ENCODE measurements around the gene SMC1B. TPM values are rescaled to one million over a fixed set of nuclear protein-coding genes. Genes with fewer than 3 reads are reported as not detected.

Gene SMC1B, protein sequence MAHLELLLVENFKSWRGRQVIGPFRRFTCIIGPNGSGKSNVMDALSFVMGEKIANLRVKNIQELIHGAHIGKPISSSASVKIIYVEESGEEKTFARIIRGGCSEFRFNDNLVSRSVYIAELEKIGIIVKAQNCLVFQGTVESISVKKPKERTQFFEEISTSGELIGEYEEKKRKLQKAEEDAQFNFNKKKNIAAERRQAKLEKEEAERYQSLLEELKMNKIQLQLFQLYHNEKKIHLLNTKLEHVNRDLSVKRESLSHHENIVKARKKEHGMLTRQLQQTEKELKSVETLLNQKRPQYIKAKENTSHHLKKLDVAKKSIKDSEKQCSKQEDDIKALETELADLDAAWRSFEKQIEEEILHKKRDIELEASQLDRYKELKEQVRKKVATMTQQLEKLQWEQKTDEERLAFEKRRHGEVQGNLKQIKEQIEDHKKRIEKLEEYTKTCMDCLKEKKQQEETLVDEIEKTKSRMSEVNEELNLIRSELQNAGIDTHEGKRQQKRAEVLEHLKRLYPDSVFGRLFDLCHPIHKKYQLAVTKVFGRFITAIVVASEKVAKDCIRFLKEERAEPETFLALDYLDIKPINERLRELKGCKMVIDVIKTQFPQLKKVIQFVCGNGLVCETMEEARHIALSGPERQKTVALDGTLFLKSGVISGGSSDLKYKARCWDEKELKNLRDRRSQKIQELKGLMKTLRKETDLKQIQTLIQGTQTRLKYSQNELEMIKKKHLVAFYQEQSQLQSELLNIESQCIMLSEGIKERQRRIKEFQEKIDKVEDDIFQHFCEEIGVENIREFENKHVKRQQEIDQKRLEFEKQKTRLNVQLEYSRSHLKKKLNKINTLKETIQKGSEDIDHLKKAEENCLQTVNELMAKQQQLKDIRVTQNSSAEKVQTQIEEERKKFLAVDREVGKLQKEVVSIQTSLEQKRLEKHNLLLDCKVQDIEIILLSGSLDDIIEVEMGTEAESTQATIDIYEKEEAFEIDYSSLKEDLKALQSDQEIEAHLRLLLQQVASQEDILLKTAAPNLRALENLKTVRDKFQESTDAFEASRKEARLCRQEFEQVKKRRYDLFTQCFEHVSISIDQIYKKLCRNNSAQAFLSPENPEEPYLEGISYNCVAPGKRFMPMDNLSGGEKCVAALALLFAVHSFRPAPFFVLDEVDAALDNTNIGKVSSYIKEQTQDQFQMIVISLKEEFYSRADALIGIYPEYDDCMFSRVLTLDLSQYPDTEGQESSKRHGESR
- total RNA-seq = 0.07 TPM in 1 of 3 replicates, not detected in the others

DNA sequence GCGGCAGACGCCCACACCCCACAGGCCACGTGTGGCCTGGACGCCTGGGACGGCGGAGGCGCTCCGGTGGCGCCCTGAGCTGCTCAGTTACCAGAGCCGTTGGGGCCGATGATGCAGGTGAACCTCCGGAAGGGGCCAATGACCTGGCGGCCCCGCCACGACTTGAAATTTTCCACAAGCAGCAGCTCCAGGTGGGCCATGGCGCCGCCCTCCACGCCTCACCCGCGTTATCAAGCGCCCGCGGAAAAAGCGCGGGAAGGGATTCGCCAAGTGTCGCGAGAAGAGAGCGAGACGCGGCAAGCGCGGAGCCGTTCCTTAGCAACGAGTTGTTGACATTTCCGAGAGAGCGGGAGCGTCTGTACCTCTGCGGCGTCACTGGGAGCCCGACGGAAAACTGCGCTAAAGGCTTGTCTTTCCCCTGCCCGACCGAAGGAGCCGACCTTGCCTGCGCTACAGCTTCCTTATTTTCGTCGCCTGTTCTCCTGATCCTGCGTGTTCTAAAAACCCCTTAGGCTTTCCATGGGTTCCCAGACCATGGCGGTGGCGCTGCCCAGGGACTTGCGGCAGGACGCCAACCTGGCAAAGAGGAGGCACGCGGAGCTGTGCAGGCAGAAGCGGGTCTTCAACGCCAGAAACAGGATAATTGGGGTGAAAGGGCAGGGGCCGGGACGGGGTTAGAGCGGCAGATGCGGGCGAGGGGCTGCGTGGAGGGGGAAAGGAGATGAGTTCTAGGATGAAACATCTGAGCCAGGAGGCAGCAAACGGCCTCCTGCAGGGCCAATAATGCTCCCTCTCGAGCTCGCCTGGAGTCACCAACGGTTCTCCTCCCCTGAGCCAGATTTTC lies at the start of gene SMC1B, which contains the start of gene RIBC2:
Gene SMC1B (minus strand): TSS at position 232 of the 844 bp plus-strand sequence. CDS start 32 bp downstream, at position 200.
Gene RIBC2 (plus strand): TSS at position 326 of the 844 bp plus-strand sequence. CDS start 194 bp downstream, at position 520.
- peak in 1 of 2 experiments; percentile 71 for DNase-seq (ENCODE audit: low spot score in 2 of 2, unreplicated experiment in 2 of 2)
- TF ChIP-seq, protein P1, sequence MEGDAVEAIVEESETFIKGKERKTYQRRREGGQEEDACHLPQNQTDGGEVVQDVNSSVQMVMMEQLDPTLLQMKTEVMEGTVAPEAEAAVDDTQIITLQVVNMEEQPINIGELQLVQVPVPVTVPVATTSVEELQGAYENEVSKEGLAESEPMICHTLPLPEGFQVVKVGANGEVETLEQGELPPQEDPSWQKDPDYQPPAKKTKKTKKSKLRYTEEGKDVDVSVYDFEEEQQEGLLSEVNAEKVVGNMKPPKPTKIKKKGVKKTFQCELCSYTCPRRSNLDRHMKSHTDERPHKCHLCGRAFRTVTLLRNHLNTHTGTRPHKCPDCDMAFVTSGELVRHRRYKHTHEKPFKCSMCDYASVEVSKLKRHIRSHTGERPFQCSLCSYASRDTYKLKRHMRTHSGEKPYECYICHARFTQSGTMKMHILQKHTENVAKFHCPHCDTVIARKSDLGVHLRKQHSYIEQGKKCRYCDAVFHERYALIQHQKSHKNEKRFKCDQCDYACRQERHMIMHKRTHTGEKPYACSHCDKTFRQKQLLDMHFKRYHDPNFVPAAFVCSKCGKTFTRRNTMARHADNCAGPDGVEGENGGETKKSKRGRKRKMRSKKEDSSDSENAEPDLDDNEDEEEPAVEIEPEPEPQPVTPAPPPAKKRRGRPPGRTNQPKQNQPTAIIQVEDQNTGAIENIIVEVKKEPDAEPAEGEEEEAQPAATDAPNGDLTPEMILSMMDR (IDR thresholded peaks at IDR 0.05; ENCODE audit: unreplicated experiment) = no peak
- peak within 1 kb of the TSS; percentile 85 for H3K27ac Mint-ChIP-seq
- H3K36me3 Mint-ChIP-seq = peaks cover 10% of the 10 kb centered on the region
- H3K4me3 Mint-ChIP-seq = peak within 1 kb of the TSS; percentile 64
- H3K9me3 Mint-ChIP-seq = peaks cover 2% of the 10 kb centered on the region
- no peaks in the 10 kb centered on the region for H3K27me3 Mint-ChIP-seq (ENCODE audit: low read depth)
- peaks cover 4% of the 10 kb centered on the region for H3K4me1 Mint-ChIP-seq

DNA sequence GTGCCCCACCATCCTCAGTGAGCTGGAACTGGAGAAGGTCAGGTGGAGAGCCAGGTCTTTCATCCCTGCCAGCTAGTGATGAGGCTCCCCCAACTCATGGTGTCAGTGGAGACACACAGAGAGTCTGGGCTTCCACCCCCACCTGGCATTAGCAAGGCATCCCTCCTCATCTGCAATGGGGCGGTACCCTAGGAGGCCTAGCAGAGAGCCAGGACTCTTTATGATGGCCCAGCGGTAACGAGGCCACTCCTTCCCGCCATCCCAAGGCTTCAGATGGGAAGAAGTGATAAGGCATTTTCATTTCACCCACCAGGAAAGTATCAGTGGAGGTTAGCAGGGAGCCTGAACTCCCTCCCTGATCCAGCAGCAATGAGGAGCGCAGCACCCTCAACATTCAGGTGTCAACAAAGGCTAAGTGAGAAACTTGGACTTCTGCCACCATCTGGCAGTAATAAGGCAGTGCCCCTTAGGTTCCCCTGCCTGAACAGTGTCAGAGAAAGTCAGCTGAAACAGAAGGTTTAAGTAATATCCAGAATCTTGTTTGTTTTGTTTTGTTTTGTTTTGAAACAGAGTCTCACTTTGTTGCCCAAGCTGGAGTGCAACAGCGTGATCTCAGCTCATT lies 48.7 kb upstream of the SMC1B start:
- peaks cover 21% of the 10 kb centered on the region for H3K9me3 Mint-ChIP-seq
- TF ChIP-seq, protein P1 (IDR thresholded peaks at IDR 0.05; ENCODE audit: unreplicated experiment) = no peak
- DNase-seq (ENCODE audit: low spot score in 2 of 2, unreplicated experiment in 2 of 2) = no peak
- H3K27me3 Mint-ChIP-seq (ENCODE audit: low read depth) = no peaks in the 10 kb centered on the region
- H3K27ac Mint-ChIP-seq = no peak overlapping the region
- H3K4me3 Mint-ChIP-seq = no peak overlapping the region
- peaks cover 9% of the 10 kb centered on the region for H3K4me1 Mint-ChIP-seq
- peaks cover 4% of the 10 kb centered on the region for H3K36me3 Mint-ChIP-seq

- peak overlapping the region; percentile 47 for H3K27ac Mint-ChIP-seq
- H3K27me3 Mint-ChIP-seq (ENCODE audit: low read depth) = no peaks in the 10 kb centered on the region
- H3K4me1 Mint-ChIP-seq = peaks cover 12% of the 10 kb centered on the region
- H3K9me3 Mint-ChIP-seq = peaks cover 11% of the 10 kb centered on the region
- TF ChIP-seq, protein P1 (IDR thresholded peaks at IDR 0.05; ENCODE audit: unreplicated experiment) = no peak
- peak in 1 of 2 experiments; percentile 50 for DNase-seq (ENCODE audit: low spot score in 2 of 2, unreplicated experiment in 2 of 2)
- peaks cover 1% of the 10 kb centered on the region for H3K36me3 Mint-ChIP-seq
- no peak overlapping the region for H3K4me3 Mint-ChIP-seq
Observed at GRCh38 chr22:45460288-45461109, 47.1 kb upstream of the SMC1B start.

DNA sequence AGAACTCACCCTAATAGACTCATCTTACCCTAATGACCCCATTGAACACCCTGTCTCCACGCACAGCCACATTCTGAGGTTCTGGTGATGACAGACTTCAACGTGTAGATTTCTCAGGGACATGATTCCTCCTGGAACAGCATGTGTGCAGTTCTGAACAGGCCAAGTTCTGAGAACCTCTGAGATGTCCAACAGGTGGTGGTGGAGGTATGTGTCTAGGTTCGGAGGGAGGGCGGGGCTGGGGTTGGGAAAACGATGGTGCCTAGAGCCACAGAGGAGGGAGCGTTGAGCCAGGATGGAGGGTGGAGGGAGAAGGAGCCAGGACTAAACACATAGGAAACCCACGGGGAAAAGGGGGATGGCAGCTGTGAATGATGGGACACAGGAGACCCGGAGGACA lies 45.8 kb upstream of the SMC1B start:
- no peak overlapping the region for H3K27ac Mint-ChIP-seq
- H3K9me3 Mint-ChIP-seq = peaks cover 4% of the 10 kb centered on the region
- H3K36me3 Mint-ChIP-seq = peaks cover 1% of the 10 kb centered on the region
- DNase-seq (ENCODE audit: low spot score in 2 of 2, unreplicated experiment in 2 of 2) = no peak
- peaks cover 25% of the 10 kb centered on the region for H3K4me1 Mint-ChIP-seq
- H3K4me3 Mint-ChIP-seq = no peak overlapping the region
- H3K27me3 Mint-ChIP-seq (ENCODE audit: low read depth) = no peaks in the 10 kb centered on the region
- TF ChIP-seq, protein P1 (IDR thresholded peaks at IDR 0.05; ENCODE audit: unreplicated experiment) = no peak

Measured in mesothelial cell of epicardium (in vitro differentiated cells).